HL-60 (cell line): ENCODE measurements around the gene RFWD3.

Experiments
- DNase-seq, 2 experiments: peaks; one replicate each; pipeline ENCODE4 v3.0.0-alpha.2; 2010 to 2020; ENCODE audit warnings: low read depth in 1 of 2, low spot score in 1 of 2
- H3K27ac ChIP-seq: fragments of 250-450 bp; sonication (Bioruptor Pico); replicated peaks from 2 replicates; pipeline ENCODE4 v1.5.1; 2020; ENCODE audit warnings: mild to moderate bottlenecking, moderate library complexity
- H3K27me3 ChIP-seq: fragments of 250-450 bp; sonication (Bioruptor Pico); 2 replicates; pipeline ENCODE4 v1.5.1; 2021; ENCODE audit warnings: mild to moderate bottlenecking, moderate library complexity; ENCODE audit not compliant: insufficient read depth, poor library complexity, severe bottlenecking
- H3K4me3 ChIP-seq: replicated peaks from 2 replicates; pipeline ENCODE4 v1.5.1; 2011; ENCODE audit warnings: mild to moderate bottlenecking, control low read depth, low read length; ENCODE audit not compliant: insufficient read depth
- CTCF ChIP-seq: IDR thresholded peaks from one replicate; pipeline ENCODE4 v1.5.1; 2011; ENCODE audit warnings: low read length, control low read depth, inconsistent platforms; ENCODE audit not compliant: insufficient read depth
- GABPA ChIP-seq: IDR thresholded peaks from 2 replicates; pipeline ENCODE4 v1.6.1; 2012; ENCODE audit warnings: low read depth
- POLR2AphosphoS5 ChIP-seq: IDR thresholded peaks from 2 replicates; pipeline ENCODE4 v1.6.1; 2012; ENCODE audit warnings: low read depth
- REST ChIP-seq: IDR thresholded peaks from 2 replicates; pipeline ENCODE4 v1.6.1; 2012; ENCODE audit warnings: low read depth; ENCODE audit not compliant: insufficient replicate concordance
- SPI1 ChIP-seq: IDR thresholded peaks from 2 replicates; pipeline ENCODE4 v1.6.1; 2012; ENCODE audit warnings: low read depth, mild to moderate bottlenecking, borderline replicate concordance

RFWD3 gene

GRCh38 chr16:74575807-74576643, 90.7 kb downstream of the RFWD3 start:
- H3K27ac ChIP-seq, result no peak overlapping the region
- H3K27me3 ChIP-seq, result no peaks in the 10 kb centered on the region
- no peak overlapping the region for H3K4me3 ChIP-seq
- TF ChIP-seq SPI1 (no peak), CTCF (no peak), POLR2AphosphoS5 (no peak), REST (no peak), GABPA (no peak)
- no peak for DNase-seq

GRCh38 chr16:74575175-74575806, 91.4 kb downstream of the RFWD3 start:
- H3K27ac ChIP-seq, result no peak overlapping the region
- H3K27me3 ChIP-seq, result no peaks in the 10 kb centered on the region
- DNase-seq, result no peak
- no peak overlapping the region for H3K4me3 ChIP-seq
- TF ChIP-seq POLR2AphosphoS5, result no peak
- no peak for TF ChIP-seq CTCF
- no peak for TF ChIP-seq REST
- no peak for TF ChIP-seq SPI1
- no peak for TF ChIP-seq GABPA

- no peak for DNase-seq
- TF ChIP-seq CTCF (no peak), POLR2AphosphoS5 (no peak), REST (no peak), SPI1 (no peak), GABPA (no peak)
- Histone ChIP-seq H3K4me3 (no peak overlapping the region), H3K27ac (no peak overlapping the region), H3K27me3 (no peaks in the 10 kb centered on the region)
Measured at GRCh38 chr16:74574146-74574545, 92.5 kb downstream of the RFWD3 start.
